SH-SY5Y (cell line): ENCODE measurements around the gene DIPK1B.

ENCODE experiments used
- GATA2 ChIP-seq: IDR thresholded peaks from 2 replicates; pipeline ENCODE4 v1.6.1; 2011; ENCODE audit warnings: mild to moderate bottlenecking, low read depth, low read length
- GATA3 ChIP-seq: IDR thresholded peaks from 2 replicates; pipeline ENCODE4 v1.6.1; 2011; ENCODE audit warnings: low read depth, mild to moderate bottlenecking, low read length, moderate library complexity

- TF ChIP-seq GATA3: no peak
- TF ChIP-seq GATA2: no peak
These were observed 27.2 kb upstream of the DIPK1B start for GRCh38 chr9:136685216-136685615.
